HG03520 (cell line): ENCODE measurements around the gene PPP4R1.
A peak's percentile ranks its signal among the peaks of the same experiment; 100 is the strongest.
"Not testable (repeated sequence)": the region's sequence is repeated elsewhere in the genome, so short reads cannot be mapped to it uniquely, and the experiment has no call there.

Experiments
- ATAC-seq: cut with Tn5 transposase; IDR thresholded peaks from one replicate; pipeline ENCODE4 v1.9.1; 2021; ENCODE audit warnings: mild to moderate bottlenecking, moderate library complexity; ENCODE audit not compliant: unreplicated experiment

Gene PPP4R1, protein sequence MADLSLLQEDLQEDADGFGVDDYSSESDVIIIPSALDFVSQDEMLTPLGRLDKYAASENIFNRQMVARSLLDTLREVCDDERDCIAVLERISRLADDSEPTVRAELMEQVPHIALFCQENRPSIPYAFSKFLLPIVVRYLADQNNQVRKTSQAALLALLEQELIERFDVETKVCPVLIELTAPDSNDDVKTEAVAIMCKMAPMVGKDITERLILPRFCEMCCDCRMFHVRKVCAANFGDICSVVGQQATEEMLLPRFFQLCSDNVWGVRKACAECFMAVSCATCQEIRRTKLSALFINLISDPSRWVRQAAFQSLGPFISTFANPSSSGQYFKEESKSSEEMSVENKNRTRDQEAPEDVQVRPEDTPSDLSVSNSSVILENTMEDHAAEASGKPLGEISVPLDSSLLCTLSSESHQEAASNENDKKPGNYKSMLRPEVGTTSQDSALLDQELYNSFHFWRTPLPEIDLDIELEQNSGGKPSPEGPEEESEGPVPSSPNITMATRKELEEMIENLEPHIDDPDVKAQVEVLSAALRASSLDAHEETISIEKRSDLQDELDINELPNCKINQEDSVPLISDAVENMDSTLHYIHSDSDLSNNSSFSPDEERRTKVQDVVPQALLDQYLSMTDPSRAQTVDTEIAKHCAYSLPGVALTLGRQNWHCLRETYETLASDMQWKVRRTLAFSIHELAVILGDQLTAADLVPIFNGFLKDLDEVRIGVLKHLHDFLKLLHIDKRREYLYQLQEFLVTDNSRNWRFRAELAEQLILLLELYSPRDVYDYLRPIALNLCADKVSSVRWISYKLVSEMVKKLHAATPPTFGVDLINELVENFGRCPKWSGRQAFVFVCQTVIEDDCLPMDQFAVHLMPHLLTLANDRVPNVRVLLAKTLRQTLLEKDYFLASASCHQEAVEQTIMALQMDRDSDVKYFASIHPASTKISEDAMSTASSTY

DNA sequence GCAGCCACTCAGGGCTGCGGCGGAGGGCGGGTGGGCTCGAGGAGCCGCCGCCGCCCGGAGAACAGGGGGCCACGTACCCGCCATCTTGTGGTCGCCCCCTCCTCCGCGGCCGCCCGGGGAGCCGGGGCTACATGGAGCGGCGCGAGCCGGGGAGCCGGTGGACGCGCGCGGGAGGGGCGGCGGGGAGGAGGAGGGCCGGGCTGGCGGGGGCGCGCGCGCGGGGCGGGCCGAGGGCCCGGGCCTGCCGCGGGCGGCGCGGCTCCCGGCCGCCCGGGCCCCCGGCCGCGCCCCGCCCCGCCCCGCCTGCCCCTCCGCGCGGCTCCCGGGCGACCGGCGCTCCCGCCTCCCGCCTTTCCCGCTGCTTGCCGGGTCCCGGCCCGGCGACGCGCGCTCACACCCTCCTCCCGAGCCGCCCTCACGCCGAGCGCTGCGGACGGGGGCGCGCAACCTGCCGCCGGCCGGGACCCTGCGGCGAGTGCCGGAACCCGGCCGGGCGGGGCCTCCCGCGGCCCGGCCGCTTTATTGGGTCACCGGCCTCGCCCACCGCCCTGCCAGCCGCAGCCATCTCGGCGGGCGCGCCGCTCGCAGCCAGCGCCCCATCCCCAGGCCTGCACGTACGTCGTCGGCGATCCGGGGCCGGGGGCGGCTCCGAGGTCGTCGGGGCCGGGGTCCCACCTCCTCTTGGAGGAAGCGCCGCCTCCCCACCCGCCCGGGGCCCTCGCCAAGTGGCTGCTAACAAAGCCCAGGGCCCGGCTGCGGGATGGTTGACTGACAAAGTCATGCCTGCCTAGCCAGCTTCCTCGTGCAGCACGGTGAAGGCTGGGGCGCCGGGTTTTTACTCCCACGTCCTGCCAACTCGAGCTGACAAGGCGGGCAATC lies at the start of gene PPP4R1:
TSS of gene PPP4R1 (minus strand) at position 159 of the 879 bp plus-strand sequence. CDS start at position 84, 75 bp downstream.
- peak; percentile 33 for ATAC-seq

DNA sequence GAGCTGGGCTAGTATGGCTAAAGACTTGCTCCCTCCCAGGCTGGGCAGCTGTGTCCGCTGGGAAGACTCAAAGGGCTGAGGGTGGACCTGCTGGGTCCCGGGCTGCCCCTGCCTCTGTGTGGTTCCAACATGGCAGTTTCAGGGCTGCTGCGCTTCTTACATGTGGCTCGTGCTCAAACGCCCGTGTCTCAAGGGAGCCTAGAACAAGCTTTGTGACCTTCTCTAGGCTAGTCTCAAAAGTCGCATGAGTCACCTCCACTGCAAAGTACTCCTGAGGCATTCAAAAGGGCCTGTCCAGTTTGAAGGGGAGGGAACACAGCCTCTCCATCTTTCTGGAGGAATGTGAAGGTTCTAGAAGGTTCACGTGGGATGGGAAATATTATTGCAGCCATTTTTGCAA lies 49.0 kb upstream of the PPP4R1 start:
- no peak for ATAC-seq

DNA sequence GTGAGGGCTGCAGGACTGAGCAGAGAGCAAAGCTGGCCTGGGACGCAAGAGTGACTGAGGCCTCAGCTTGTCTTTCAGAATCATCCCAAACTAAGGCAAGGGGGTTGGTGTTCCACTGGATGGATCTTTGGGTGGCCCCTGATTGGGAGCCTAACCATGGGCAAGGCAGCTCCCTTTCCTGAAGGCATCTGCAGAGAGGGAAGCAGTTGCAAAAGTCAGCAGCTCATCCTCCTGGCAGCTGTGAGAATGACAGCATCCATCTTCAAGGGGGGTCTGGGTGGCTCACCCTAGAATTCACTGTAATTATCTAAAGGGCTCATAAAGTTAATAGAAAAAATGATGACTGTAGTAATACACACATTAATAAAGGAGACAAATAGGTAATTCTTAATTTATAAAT lies 47.2 kb upstream of the PPP4R1 start:
- no peak for ATAC-seq

DNA sequence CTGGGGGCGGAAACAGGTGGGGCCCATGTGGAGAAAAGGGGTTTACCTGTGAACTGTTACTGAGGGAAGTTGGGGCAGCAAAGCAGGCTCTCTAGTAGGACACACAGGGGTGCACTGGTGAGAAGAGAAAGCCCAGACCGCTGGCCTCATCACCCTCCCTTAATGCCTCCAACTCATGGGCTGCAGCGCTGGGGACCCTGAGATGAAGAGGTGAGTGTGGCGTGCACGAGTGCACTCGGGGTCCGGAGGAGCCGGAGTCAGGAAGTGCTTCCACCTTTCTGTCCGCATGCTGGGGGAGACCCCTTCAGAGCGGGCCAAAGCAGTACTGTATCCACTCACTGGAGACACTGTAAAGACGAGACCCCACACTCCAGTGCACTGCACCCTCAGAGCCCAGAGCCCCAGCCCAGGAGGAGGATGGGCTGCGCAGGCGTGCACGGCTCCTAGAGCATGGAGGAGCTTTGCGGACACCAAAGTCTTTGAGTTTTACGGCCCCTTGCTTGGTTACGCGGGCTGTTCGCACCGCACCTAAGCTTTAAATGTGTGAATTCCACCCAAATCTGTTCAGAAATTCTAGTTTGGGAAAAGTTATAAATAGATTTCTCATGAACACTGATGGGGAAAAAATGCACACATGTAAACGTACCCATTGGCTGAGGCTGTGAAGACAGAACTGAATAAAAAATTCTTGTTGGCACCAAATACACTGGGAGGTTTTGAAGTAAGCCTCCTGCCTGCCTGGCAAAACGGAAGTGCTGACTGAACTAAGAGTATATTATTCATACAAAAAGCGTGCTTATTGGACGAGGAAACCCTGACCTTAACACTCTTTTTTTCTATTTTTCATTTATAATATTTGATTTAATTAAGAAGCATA lies 45.4 kb upstream of the PPP4R1 start:
- ATAC-seq, result no peak

DNA sequence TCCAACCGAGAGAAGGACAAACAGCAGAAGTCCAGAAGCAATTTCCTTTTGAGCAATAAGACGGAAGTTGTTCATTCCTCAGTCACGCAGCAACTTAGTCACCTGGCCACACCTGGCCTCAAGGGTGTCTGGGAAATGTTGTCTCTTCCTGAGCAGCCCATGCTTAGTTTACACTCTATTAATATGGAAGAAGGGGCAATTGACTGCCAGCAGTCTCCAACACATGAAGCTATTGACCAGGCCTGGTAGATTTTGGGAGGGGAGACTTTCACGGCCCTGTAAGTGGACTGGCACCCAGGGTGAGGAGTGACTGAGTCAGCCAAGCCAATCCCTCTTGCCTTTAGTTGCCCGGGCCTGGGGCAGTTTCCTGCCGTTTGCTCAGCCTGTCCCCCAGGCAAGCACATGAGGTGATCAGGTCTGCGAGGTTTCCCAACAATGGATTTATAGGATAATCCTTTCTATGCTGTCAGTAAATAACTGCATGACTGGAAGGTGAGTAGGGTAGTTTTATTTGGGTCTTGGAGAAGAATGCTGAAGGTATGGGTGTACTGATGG lies 43.8 kb upstream of the PPP4R1 start:
- ATAC-seq, result no peak

DNA sequence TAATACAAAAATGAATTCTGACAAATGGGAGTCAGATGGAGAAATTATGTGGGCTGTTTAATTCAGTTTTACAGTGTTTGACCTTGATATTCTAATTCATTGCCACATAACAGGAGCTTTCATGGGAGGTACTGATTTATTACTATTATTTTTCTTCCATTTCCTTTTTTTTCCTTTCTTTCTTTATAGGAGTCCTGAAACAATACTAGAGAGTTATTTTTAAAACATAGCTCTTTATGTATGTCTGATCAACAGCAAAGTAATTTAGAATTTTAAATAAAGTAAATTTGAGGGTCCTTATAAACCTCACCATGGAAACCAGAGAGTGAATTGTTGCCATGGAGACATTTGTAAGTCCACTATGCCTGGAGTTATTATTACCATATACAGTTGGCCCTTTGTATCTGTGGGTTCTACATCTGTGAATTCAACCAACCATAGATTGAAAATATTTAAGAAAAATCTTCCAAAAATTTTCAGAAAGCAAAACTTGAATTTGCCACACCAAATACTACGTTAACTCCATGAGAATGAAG lies 40.9 kb upstream of the PPP4R1 start:
- no peak for ATAC-seq

DNA sequence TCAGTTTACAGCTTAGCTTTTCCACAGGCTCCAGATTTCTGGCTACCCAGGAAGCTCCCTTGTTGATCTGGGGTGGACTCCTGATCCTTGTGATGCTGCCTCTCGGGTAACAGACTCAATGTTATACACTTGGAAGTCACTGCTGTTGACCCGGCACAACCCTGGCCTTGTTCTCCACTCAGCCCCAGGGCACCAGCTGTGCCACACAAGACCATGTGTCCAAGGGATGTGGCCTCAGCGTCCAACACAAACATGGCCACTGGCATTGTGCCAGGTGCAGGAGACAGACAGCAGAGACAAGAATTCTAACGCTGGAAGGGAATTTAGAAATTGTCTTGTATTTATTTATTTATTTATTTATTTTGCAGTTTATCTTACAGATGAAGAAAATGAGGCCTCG lies 39.0 kb upstream of the PPP4R1 start:
- no peak for ATAC-seq

DNA sequence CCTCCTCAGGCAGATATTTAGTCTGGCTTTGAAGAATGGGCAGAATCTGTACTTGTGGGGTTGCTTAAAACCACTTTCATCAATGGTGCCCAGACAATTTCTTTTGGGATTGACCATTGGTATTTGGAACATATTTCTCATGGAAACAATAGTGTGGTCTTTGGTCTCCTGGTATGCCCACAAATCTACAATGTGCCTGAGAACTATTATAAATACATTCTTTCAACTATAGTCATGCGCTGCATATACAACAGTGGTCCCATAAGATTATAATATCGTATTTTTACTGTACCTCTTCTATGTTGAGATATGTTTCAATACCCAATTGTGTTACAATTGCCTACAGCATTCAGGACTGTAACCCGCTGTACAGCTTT lies 34.8 kb upstream of the PPP4R1 start:
- ATAC-seq, result no peak

DNA sequence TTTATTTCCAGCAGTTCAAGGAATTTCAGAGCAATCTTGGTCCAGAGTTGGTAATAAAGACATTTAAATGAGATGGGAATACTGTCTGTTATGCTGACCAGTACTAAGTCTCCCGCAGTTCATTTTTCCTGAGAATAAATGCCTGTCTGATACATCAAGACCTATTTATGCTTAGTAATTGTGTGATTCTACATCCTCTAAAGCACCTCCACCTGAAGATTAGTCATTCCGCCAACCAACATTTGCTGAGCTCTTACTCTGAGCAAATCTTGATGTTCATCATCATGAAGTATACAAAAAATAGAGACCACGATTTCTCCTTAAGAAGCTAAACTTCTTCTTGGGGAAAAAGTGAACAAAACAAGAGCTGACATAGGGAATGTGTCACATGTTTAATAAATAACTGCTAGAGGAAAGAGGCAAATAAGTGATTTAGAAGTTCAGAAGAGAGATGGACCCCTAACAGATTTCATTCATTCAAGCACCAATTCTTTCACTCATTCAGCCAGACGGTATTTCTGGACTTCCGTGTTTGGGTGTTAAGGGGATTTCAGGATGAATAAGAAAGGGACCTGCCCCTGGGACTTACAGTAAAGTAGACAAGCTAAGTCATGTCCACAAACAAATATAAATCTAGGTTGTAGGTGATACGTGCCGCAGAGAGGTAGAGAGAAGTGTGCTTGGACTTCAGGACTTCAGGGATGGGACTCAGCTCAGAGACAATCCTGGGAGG lies 34.2 kb upstream of the PPP4R1 start:
- no peak for ATAC-seq

DNA sequence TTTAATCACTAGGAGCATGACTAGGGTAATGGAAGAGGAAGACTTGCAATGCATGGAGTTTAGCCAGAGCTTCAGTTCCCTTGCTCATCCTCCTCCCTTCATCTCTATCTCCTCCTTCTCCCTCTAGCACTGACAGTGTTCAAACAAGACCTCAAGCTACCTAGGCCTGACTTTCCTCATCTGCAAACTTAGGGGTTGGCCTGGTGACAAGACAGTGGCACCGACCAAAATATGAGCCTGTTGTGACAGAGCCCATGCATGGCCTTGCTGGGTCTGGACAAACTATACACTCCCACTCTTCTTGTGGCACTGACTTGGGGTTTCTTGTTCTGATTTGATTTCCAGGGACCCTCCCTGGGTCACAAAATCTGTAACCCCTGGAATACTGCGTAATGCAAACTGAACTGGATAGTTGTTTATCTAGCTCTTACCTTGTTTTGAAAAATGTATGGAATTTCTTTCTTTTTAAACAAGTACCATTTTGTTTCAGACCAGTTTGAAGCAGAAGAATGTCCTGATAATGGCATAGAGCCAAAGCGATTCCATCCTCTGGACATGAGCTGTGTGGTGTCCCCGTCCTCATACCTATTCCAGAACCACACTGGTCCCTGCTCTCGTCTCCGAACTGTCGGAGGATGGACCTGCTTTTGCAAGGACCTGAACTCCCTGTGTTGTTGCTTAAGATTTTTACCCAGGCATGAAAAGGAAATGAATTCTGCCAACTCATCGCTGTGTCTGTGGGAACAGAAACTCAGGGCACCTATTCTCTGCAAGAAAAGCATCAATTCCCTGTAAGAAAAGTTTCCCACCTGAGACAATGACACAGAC lies 33.4 kb upstream of the PPP4R1 start:
- no peak for ATAC-seq

DNA sequence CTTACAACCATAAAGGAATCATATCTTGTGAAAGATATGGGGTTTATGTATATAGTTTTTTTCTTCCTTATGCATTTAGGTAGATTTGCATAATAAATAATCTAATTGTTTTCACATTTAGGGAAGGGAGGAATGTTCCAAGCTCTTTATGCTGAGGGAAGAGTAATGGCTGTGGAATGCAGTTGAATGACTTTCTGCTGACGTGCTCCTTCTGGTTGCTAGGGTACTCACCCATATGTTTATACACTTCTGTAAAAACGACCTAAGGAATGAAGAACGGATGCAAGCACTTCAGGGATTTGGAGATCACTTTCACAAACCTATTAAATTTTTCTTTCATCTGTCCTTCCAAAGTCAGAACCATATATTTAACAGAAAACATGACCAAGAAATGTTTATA lies 29.2 kb upstream of the PPP4R1 start:
- no peak for ATAC-seq

DNA sequence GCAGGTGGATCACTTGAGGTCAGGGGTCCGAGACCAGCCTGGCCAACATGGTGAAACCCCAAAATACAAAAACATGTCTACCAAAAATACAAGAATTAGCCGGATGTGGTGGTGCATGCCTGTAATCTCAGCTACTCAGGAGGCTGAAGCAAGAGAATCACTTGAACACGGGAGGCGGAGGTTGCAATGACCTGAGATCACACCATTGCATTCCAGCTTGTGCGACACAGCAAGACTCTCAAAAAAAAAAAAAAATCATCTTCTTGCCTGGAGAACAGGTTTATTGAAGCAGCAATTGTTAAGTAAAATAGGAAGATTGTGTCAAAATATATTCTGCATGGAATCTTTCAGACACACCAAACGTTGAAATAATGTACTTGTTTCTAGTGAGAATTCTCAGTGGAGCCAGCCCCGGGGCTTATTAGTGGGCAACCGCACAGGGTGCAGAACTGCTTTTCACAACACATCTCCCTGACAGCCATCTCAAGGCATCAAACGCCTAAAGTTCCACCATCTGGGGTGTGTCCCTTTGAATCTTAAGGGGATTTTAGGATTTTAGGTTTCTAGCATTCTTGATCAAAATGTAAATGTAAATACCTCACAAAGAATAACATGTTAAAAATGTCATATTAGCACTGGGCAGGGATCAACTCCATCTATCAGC lies 28.6 kb upstream of the PPP4R1 start:
- no peak for ATAC-seq

DNA sequence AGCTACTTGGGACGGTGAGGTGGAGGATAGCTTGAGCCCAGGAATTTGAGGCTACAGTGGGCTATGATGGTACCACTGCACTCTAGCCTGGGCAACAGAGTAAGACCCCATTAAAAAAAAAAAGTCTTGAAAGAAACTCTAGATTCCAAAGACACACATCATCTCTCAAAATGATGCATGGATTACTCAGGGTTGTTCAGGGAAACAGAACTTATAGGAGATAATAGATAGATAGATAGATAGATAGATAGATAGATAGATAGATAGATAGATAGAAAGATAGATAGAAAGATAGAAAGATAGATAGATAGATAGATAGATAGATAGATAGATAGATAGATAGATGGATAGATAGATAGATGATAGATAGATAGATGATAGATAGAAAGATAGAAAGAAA lies 26.7 kb upstream of the PPP4R1 start:
- ATAC-seq, result not testable (repeated sequence)

DNA sequence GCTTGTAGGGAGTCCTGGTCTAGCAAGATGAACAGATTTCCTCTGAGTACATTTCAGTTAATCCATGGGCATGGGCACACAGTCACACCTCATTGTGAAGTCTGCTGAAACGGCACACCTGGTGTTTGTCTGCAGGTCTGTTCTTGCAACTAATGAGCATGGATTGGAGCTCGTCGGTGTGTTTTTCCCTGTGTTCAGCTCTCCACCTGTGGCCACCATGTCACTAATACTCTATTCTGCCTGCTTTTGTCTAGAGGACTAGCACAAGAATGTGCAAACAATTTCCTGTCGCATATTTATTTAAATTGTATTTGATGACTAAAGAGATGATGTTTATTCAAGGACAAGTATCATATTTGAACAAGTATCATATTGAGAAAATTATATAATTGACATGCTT lies 24.5 kb upstream of the PPP4R1 start:
- no peak for ATAC-seq

DNA sequence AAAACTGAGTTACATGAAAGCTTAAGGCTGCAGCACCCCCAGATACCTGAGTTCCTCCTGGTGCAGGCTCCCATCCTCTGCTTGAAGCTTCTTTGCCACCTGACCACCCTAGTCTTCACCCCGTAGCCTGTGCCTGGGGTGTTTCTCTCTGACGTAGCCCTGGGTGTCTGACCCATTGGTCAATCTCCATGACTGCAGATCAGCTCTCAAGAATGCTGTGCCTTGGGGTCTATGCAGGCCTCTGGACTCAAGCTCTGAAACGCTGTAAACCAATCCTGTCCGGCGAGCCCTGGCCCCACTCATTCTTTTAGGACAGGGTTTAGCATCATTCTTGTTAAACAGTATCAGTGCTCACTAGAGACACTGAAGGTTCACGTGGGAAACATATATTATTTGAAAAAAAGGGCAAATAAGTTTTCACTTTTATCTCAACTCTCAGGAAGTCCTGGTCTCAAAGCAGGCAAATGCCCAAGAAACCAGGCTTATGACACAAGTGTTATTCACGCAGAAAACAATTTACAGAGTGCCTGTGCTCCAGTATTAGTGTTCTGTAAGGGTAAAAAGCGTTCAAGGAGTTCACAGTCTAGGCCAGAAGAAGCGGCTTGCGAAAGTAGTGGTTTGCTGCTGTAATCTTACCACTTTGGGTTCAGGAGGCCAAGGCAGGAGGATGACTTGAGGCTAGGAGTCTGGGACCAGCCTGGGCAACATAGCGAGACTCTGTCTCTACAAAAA lies 22.8 kb upstream of the PPP4R1 start:
- ATAC-seq, result no peak

DNA sequence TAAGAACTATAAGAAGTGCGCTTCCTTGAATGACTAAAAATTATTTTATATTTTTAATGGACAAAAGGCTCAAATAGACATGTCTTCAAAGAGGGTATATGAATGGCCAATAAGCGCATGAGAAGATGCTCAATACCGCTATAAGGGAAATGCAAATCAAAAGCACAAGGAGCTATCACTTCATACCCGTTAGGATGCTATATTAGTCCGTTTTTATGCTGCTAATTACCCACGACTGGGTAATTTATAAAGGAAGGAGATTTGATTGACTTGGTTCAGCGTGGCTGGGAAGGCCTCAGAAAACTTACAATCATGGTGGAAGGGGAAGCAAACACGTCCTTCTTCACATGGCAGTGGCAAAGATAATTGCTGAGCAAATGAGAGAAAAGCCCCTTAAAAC lies 20.5 kb upstream of the PPP4R1 start:
- ATAC-seq, result no peak
